Measurements from ENCODE around the gene RPS19. TPM values are rescaled to one million over a fixed set of nuclear protein-coding genes. Genes with fewer than 3 reads are reported as not detected.
"Not testable (repeated sequence)": the region's sequence is repeated elsewhere in the genome, so short reads cannot be mapped to it uniquely, and the experiment has no call there.

RPS19 gene
- polyA plus RNA-seq, 1 donor from 2014 or later = 783 TPM

DNA sequence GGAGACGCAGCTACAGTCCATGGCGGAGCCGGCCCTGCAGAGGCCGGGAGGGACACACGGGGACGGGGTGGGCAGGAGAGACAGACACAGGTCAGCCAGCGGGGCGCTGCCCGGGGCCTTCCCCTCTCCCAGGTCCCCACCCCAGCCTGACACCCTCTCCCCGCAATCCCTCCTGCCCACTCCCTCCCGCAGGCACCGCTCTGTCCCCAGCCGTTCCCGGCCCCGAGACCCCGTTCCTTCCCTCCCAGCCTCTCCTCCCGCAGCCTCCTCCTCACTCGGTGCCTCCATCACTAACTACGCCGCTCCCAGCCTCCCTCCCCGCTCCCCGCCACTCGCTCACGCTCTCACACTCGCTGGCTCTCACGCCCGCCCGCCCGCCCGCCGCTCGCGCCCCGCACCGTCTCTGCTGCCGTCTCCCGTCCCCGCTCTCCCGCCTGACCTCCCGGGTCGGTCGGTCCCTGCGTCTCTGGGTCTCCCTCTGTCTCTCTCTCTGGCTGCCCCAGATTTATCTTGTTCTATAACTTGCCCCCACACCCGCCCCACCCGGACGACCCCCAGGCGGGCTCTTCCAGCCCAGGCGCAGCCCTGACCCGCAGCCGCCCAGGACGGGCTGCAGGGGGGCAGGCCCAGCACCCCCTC is 53.0 kb downstream of the RPS19 start:
- Histone ChIP-seq H3F3A (ENCODE audit: insufficient read depth, low read length, poor library complexity, severe bottlenecking) (no peaks in the 10 kb centered on the region), H3K9ac (ENCODE audit: low read length) (peak overlapping the region; percentile 20), H3K36me3 (ENCODE audit: insufficient read depth, low read length) (no peaks in the 10 kb centered on the region), H3K79me2 (replicated peaks; ENCODE audit: insufficient read depth, low read length) (no peaks in the 10 kb centered on the region), H3K4me2 (ENCODE audit: low read length) (no peak overlapping the region), H2AFZ (ENCODE audit: low read depth, low read length) (no peak overlapping the region), H3K9me2 (ENCODE audit: insufficient read depth, low read length) (no peaks in the 10 kb centered on the region), H3K27me3 (ENCODE audit: insufficient read depth, low read depth, low read length) (peaks cover 73% of the 10 kb centered on the region), H3K27ac (ENCODE audit: low read length) (no peak overlapping the region), H3K4me3 (ENCODE audit: low read length) (peak overlapping the region; percentile 50), H4K20me1 (ENCODE audit: insufficient read depth) (no peaks in the 10 kb centered on the region), H3K9me3 (ENCODE audit: low read length) (no peaks in the 10 kb centered on the region)
- TF ChIP-seq EZH2 (IDR thresholded peaks at IDR 0.05; ENCODE audit: borderline replicate concordance, insufficient read depth, low read length, poor library complexity, severe bottlenecking) = no peak
- no peak for TF ChIP-seq EP300 (conservative IDR thresholded peaks at IDR 0.05; ENCODE audit: poor library complexity, severe bottlenecking)

DNA sequence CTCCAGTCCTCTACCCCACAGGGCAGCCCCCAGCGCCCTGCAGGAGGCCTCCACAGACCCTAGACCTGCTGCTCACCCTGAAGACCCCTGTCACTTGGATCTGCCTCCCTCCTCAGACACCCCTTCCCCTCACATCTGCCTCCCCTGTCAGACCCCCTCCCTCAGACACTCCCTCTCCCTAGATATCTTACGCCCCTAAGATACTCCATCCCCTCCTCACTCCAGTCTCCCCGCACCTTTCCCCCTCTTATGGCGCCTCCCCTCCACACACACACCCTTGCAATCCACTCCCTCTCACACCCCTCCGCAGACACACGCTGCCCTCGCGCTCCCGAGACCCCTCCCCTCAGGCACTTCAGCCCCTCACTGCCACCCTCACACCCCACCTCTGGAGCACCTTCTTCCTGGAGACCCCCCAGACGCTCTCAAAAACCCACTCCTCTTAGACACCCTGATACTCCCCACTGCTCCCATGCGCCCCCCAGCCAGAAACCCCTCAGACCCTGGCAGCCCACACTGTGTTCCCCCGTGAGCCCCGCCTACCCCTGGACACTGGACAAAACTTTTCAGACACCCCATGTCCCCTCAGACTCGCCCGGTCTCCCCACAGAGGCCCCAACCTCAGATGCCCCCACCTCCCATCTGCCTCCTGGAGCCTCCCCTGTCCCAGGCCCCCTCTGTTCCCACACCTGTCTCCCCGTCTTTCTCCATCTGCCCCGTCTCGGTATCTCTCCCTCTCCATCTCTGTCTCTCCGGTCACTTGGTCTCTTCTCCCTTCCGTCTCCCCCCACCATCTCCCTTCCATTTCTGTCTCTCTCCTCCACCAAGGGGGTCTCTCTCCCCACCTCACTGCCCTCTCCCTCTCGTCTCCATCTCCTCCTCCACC is 53.7 kb downstream of the RPS19 start:
- no peaks in the 10 kb centered on the region for H4K20me1 ChIP-seq (ENCODE audit: insufficient read depth)
- H3K9ac ChIP-seq (ENCODE audit: low read length) = peak overlapping the region; percentile 20
- no peaks in the 10 kb centered on the region for H3F3A ChIP-seq (ENCODE audit: insufficient read depth, low read length, poor library complexity, severe bottlenecking)
- H3K79me2 ChIP-seq (replicated peaks; ENCODE audit: insufficient read depth, low read length) = no peaks in the 10 kb centered on the region
- peaks cover 80% of the 10 kb centered on the region for H3K27me3 ChIP-seq (ENCODE audit: insufficient read depth, low read depth, low read length)
- TF ChIP-seq POLR2AphosphoS5 (IDR thresholded peaks at IDR 0.05) = no peak
- no peak for TF ChIP-seq TAF1 (IDR thresholded peaks at IDR 0.05; ENCODE audit: low read depth)
- TF ChIP-seq SMC3 (conservative IDR thresholded peaks at IDR 0.05; ENCODE audit: poor library complexity) = no peak
- no peak for TF ChIP-seq EZH2 (IDR thresholded peaks at IDR 0.05; ENCODE audit: borderline replicate concordance, insufficient read depth, low read length, poor library complexity, severe bottlenecking)
- TF ChIP-seq, protein P1, sequence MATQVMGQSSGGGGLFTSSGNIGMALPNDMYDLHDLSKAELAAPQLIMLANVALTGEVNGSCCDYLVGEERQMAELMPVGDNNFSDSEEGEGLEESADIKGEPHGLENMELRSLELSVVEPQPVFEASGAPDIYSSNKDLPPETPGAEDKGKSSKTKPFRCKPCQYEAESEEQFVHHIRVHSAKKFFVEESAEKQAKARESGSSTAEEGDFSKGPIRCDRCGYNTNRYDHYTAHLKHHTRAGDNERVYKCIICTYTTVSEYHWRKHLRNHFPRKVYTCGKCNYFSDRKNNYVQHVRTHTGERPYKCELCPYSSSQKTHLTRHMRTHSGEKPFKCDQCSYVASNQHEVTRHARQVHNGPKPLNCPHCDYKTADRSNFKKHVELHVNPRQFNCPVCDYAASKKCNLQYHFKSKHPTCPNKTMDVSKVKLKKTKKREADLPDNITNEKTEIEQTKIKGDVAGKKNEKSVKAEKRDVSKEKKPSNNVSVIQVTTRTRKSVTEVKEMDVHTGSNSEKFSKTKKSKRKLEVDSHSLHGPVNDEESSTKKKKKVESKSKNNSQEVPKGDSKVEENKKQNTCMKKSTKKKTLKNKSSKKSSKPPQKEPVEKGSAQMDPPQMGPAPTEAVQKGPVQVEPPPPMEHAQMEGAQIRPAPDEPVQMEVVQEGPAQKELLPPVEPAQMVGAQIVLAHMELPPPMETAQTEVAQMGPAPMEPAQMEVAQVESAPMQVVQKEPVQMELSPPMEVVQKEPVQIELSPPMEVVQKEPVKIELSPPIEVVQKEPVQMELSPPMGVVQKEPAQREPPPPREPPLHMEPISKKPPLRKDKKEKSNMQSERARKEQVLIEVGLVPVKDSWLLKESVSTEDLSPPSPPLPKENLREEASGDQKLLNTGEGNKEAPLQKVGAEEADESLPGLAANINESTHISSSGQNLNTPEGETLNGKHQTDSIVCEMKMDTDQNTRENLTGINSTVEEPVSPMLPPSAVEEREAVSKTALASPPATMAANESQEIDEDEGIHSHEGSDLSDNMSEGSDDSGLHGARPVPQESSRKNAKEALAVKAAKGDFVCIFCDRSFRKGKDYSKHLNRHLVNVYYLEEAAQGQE (IDR thresholded peaks at IDR 0.05; ENCODE audit: borderline replicate concordance) = no peak
- no peak for TF ChIP-seq RAD21 (conservative IDR thresholded peaks at IDR 0.05)
- TF ChIP-seq EP300 (conservative IDR thresholded peaks at IDR 0.05; ENCODE audit: poor library complexity, severe bottlenecking) = no peak
- H2AFZ ChIP-seq (ENCODE audit: low read depth, low read length) = no peak overlapping the region
- H3K9me3 ChIP-seq (ENCODE audit: low read length) = no peaks in the 10 kb centered on the region
- no peak overlapping the region for H3K4me2 ChIP-seq (ENCODE audit: low read length)
- peak overlapping the region; percentile 50 for H3K4me3 ChIP-seq (ENCODE audit: low read length)
- H3K27ac ChIP-seq (ENCODE audit: low read length) = no peak overlapping the region
- H3K9me2 ChIP-seq (ENCODE audit: insufficient read depth, low read length) = no peaks in the 10 kb centered on the region
- H3K36me3 ChIP-seq (ENCODE audit: insufficient read depth, low read length) = no peaks in the 10 kb centered on the region

DNA sequence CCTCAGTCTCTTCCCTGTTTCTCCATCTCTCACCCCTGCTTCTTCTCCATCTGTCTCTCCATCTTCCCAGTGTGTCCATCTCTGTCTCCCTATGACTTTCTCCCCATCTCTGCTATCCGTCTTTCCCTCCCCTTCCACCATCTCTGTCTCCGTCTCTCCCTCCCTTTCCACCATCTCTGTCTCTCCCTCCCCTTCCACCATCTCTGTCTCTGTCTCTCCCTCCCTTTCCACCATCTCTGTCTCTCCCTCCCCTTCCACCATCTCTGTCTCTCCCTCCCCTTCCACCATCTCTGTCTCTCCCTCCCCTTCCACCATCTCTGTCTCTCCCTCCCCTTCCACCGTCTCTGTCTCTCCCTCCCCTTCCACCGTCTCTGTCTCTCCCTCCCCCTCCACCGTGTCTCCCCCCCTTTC is 54.4 kb downstream of the RPS19 start:
- H3K79me2 ChIP-seq (replicated peaks; ENCODE audit: insufficient read depth, low read length); H3K4me3 ChIP-seq (ENCODE audit: low read length); H3K27ac ChIP-seq (ENCODE audit: low read length); H2AFZ ChIP-seq (ENCODE audit: low read depth, low read length); H3K9ac ChIP-seq (ENCODE audit: low read length); H3K9me2 ChIP-seq (ENCODE audit: insufficient read depth, low read length); H4K20me1 ChIP-seq (ENCODE audit: insufficient read depth); H3K9me3 ChIP-seq (ENCODE audit: low read length); H3K36me3 ChIP-seq (ENCODE audit: insufficient read depth, low read length); H3F3A ChIP-seq (ENCODE audit: insufficient read depth, low read length, poor library complexity, severe bottlenecking); H3K4me2 ChIP-seq (ENCODE audit: low read length): not testable (repeated sequence)
- peaks cover 83% of the 10 kb centered on the region for H3K27me3 ChIP-seq (ENCODE audit: insufficient read depth, low read depth, low read length)
